ENCODE data around the gene ERBIN. TPM values are rescaled to one million over a fixed set of nuclear protein-coding genes. Genes with fewer than 3 reads are reported as not detected.
"Not testable (repeated sequence)": the region's sequence is repeated elsewhere in the genome, so short reads cannot be mapped to it uniquely, and the experiment has no call there.

The ERBIN gene, protein sequence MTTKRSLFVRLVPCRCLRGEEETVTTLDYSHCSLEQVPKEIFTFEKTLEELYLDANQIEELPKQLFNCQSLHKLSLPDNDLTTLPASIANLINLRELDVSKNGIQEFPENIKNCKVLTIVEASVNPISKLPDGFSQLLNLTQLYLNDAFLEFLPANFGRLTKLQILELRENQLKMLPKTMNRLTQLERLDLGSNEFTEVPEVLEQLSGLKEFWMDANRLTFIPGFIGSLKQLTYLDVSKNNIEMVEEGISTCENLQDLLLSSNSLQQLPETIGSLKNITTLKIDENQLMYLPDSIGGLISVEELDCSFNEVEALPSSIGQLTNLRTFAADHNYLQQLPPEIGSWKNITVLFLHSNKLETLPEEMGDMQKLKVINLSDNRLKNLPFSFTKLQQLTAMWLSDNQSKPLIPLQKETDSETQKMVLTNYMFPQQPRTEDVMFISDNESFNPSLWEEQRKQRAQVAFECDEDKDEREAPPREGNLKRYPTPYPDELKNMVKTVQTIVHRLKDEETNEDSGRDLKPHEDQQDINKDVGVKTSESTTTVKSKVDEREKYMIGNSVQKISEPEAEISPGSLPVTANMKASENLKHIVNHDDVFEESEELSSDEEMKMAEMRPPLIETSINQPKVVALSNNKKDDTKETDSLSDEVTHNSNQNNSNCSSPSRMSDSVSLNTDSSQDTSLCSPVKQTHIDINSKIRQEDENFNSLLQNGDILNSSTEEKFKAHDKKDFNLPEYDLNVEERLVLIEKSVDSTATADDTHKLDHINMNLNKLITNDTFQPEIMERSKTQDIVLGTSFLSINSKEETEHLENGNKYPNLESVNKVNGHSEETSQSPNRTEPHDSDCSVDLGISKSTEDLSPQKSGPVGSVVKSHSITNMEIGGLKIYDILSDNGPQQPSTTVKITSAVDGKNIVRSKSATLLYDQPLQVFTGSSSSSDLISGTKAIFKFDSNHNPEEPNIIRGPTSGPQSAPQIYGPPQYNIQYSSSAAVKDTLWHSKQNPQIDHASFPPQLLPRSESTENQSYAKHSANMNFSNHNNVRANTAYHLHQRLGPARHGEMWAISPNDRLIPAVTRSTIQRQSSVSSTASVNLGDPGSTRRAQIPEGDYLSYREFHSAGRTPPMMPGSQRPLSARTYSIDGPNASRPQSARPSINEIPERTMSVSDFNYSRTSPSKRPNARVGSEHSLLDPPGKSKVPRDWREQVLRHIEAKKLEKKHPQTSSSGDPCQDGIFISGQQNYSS (N-terminal part only)
- 100 to 1,000 TPM in 1 of 4 donors, 10 to 100 TPM in 3; 78.2 to 104 (median 95.3) TPM for total RNA-seq

DNA sequence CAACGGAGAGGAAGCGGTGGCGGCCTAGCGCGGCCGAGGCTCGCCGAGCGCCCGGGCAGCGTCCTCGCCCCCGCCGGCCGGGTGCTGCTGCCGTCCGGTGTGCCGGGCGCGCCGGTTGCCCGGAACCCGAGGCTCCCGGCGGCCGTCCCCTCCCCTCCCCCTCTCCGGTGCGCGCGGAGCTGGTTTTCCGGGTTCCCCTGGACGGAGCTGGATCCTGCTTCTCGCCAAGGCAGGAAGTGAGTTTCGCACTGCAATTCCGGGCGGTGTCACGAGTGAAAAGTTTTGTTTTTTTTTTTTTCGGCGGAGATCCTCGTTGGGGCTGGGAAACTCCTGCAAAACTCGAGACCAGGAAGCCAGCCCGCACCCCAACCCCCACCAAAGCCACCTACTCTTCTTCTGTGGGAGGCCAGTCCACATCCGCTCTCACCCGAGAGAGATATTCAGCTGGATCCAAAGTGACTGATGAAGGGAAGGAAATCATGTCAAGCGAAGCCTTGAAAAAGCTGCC lies at the start of gene ERBIN:
Gene ERBIN, plus strand, starts transcription at position 300 of the 508 bp plus-strand sequence. CDS start 66,144 bp downstream, outside the sequence.
- intact Hi-C loops (cut with DNase I; ENCODE audit: low total_unique reads), result loop anchor here (5.0 kb wide), 1 partner anchor 216 kb away; the partner anchor contains the start of gene SREK1
- H3K4me3 ChIP-seq (ENCODE audit: low read depth, poor library complexity, severe bottlenecking), result peak within 1 kb of the TSS; percentile 87
- peak in 1 of 2 donors; percentile 18 for TF ChIP-seq POLR2A (IDR thresholded peaks at IDR 0.05)
- no peak for TF ChIP-seq CTCF (IDR thresholded peaks at IDR 0.05)
- DNase-seq (ENCODE audit: low spot score in 2 of 2), result peak; percentile 84 to 97
- whole genome bisulfite sequencing, 2 donors, result 0 to 1% methylated on average over 22 to 33 of the region's 45 CpGs

DNA sequence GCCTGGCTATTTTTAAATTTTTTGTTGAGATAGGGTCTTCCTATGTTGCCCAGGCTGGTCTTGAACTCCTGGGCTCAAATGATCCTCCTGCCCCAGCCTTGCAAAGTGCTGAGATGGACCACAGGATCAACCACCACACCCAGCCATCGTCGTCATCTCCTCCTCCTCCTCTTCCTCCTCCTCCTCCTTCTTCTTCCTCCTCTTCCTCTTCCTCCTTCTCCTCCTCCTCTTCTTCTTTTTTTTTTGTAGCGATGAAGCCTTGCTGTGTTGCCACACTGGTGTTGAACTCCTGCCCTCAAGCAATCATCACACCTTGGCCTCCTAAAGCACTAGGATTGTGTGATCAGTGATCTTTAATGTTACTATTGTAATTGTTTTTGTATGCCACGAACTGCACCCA lies 49.4 kb upstream of the ERBIN start:
- 85 to 98% methylated on average over 4 of the region's 4 CpGs for WGBS, 2 donors
- no peak overlapping the region for H3K4me3 ChIP-seq (ENCODE audit: low read depth, poor library complexity, severe bottlenecking)
- TF ChIP-seq CTCF (IDR thresholded peaks at IDR 0.05) (no peak), POLR2A (IDR thresholded peaks at IDR 0.05) (no peak)
- DNase-seq (ENCODE audit: low spot score in 2 of 2), result no peak
- intact Hi-C loops (cut with DNase I; ENCODE audit: low total_unique reads), result no loop called here

GRCh38 chr5:65879668-65880256 lies 46.6 kb upstream of the ERBIN start:
- 84 to 88% methylated on average over 8 of the region's 8 CpGs for WGBS, 2 donors
- intact Hi-C loops (cut with DNase I; ENCODE audit: low total_unique reads); DNase-seq (ENCODE audit: low spot score in 2 of 2); H3K4me3 ChIP-seq (ENCODE audit: low read depth, poor library complexity, severe bottlenecking): not testable (repeated sequence)

- no peak for TF ChIP-seq CTCF (IDR thresholded peaks at IDR 0.05)
- no peak for TF ChIP-seq POLR2A (IDR thresholded peaks at IDR 0.05)
- no peak overlapping the region for H3K4me3 ChIP-seq (ENCODE audit: low read depth, poor library complexity, severe bottlenecking)
- intact Hi-C loops (cut with DNase I; ENCODE audit: low total_unique reads), result no loop called here
- DNase-seq (ENCODE audit: low spot score in 2 of 2), result no peak
- 35 to 42% methylated on average over 3 of the region's 3 CpGs for WGBS, 2 donors
These were observed 45.8 kb upstream of the ERBIN start for GRCh38 chr5:65880496-65881072.

- intact Hi-C loops (cut with DNase I; ENCODE audit: low total_unique reads), result no loop called here
- no peak for TF ChIP-seq POLR2A (IDR thresholded peaks at IDR 0.05)
- no peak for TF ChIP-seq CTCF (IDR thresholded peaks at IDR 0.05)
- H3K4me3 ChIP-seq (ENCODE audit: low read depth, poor library complexity, severe bottlenecking), result no peak overlapping the region
- DNase-seq (ENCODE audit: low spot score in 2 of 2), result no peak
- WGBS, 2 donors, result 68 to 95% methylated on average over 2 of the region's 2 CpGs
These were observed 44.1 kb upstream of the ERBIN start for GRCh38 chr5:65882278-65882677.
